LNCaP clone FGC (cell line): ENCODE data around the gene KLHL6.
"Not testable (repeated sequence)": the region's sequence is repeated elsewhere in the genome, so short reads cannot be mapped to it uniquely, and the experiment has no call there.

Experiments used
- DNase-seq: peaks from one replicate; pipeline ENCODE4 v3.0.0-alpha.2; 2011; ENCODE audit warnings: low read depth
- H3K4me3 ChIP-seq: 2 replicates; pipeline ENCODE4 v1.5.1; 2011; ENCODE audit warnings: mild to moderate bottlenecking, low read depth, low read length, control low read depth
- CTCF ChIP-seq: IDR thresholded peaks from 2 replicates; pipeline ENCODE4 v1.5.1; 2012; ENCODE audit warnings: mild to moderate bottlenecking; ENCODE audit not compliant: control insufficient read depth, insufficient read depth; ENCODE audit errors: extremely low read depth

The KLHL6 gene

GRCh38 chr3:183466575-183466974 is 88.9 kb downstream of the KLHL6 start:
- no peak for TF ChIP-seq CTCF
- no peak overlapping the region for H3K4me3 ChIP-seq
- DNase-seq: no peak

GRCh38 chr3:183465710-183466109 is 89.8 kb downstream of the KLHL6 start:
- DNase-seq: peak; percentile 41
- not testable (repeated sequence) for H3K4me3 ChIP-seq

- TF ChIP-seq CTCF: no peak
- DNase-seq: no peak
- no peak overlapping the region for H3K4me3 ChIP-seq
Observed at GRCh38 chr3:183464480-183464879, 91.0 kb downstream of the KLHL6 start.

- no peak overlapping the region for H3K4me3 ChIP-seq
- DNase-seq: no peak
- TF ChIP-seq CTCF: no peak
Observed at GRCh38 chr3:183460081-183461055, 95.1 kb downstream of the KLHL6 start.

- H3K4me3 ChIP-seq: no peak overlapping the region
- no peak for DNase-seq
- TF ChIP-seq CTCF: no peak
Observed at GRCh38 chr3:183455089-183455488, 100.4 kb downstream of the KLHL6 start.

GRCh38 chr3:183454064-183454463 is 101.4 kb downstream of the KLHL6 start:
- no peak overlapping the region for H3K4me3 ChIP-seq
- TF ChIP-seq CTCF: no peak
- no peak for DNase-seq

GRCh38 chr3:183449791-183450190 is 105.7 kb downstream of the KLHL6 start:
- H3K4me3 ChIP-seq: no peak overlapping the region
- no peak for DNase-seq
- no peak for TF ChIP-seq CTCF
